Renal pelvis (tissue), 4 donors: ENCODE measurements around the gene NOP10. TPM values are rescaled to one million over a fixed set of nuclear protein-coding genes. Genes with fewer than 3 reads are reported as not detected.

Experiments
- DNase-seq: peaks from one replicate; pipeline ENCODE4 v3.0.0-alpha.2; 2013
- polyA plus RNA-seq, 3 donors: library from polyadenylated mRNA; unstranded; fragments of 120-200 nt; gene quantifications; one replicate each; pipeline ENCODE4 v1.2.1, GENCODE V29; 2013; ENCODE audit not compliant: insufficient read length in 3 of 3

The NOP10 gene
- polyA plus RNA-seq, 3 donors, result 127 to 166 (median 138) TPM

DNA sequence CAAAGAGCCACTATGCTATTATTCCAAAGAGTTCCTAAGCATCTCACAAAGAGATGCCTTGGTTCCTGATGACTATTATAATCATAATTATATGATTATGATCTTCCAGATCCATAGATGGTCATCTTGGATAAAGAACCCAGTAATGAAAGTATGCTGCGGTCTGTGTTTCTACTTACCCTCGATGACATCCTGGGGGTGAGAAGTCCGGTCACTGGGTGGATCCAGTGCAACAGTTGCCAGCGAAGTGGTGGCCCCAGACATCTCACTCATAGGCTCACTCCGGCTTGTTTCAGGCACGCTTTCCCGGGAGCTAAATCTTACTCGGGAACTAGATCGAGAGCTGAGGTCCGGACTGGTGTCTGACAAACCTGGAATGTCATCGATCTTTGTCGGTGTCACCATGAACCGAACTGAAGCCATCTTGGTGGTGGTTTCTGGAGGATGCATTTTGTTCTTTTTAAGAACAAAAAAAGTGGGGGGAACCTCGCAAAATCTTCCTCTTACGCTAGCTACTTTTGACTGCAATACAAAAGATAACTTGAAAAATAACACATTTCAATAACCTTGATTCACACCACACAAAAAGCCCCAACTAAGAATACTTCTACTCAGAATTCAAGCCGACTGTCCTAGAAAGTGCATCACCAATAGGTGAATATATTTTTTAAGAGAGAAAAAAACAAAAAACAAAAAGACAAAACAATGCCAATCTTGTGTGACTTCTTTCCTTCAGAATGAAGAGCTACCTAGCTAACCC lies 6.5 kb downstream of the NOP10 start:
- no peak for DNase-seq

DNA sequence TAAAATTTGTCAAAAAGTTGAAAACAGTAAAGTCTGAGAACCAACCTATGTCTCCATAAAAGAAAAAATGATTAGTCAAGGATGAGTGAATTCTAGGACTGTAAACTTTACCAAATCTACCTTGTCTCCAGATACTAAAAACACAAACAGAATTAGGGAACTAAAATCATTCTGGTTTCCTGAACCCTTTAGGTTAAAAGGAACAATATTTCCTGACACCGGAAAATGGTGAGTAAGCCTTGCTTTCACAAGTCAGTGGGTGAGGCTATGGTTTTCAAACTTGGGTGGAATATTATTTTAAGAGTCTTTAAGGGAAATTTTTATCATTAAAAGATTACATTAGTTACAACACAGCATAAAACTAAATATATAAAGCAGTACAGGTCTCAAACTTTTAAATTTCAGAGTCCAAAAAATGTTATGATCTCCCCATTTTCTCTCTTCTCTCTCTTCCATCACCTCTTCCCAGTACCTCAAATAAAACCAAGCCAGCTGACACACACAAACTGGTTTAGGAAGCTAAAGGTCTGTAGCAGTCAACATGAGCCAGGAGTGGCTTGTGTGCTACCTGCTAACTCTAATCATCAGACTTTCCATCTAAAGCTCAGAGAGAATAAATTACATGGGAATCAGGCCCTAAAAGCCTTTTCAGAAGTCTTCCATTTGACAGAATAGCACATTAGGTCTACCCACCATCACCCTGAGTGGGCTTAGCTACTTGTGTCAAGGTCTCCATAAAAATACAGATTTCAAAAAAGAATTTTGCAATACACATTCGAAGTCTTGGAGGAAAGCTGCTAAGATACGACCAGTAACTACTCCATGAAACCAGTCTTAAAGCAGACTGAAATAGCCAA lies 7.5 kb downstream of the NOP10 start:
- DNase-seq, result no peak

DNA sequence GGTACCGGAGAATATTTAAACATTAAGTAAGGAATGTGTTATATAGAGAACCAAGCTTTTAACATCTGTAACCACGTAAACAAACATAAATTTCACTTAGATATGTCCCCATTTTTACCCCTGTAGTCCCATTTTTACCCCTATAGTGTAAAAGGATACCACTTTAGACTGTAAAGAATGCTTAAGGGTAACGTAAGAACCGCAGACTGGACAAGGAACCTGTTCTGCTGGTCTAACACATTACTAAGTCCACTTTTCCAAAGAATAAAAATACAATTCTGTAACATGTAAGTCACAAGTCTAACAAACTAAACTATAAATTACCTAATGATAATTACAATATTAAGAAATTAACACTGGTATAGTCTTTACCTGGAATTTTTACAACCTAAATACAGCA lies 8.3 kb downstream of the NOP10 start:
- DNase-seq, result no peak

DNA sequence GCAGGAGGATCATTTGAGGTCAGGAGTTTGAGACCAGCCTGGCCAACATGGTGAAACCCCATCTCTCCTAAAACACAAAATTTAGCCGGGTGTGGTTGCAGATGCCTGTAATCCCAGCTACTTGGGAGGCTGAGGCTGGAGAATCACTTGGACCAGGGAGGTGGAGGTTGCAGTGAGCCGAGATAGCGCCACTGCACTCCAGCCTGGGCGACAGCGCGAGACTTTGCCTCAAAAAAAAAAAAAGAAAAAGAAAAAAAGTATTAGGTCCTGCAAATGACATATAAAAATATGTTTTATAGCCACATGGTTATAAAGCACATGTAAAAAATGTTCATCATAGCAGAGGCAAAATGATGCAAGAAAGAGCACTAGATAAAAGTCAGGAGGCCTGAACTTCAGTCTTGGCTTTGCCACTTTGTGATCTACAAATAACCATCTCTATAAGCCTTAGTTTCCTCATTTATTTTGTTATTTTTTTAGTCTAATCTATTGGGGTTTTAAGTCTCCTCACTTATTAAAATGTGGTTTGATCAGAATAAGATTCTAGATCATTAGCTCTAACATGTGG lies 10.3 kb downstream of the NOP10 start:
- DNase-seq, result no peak

DNA sequence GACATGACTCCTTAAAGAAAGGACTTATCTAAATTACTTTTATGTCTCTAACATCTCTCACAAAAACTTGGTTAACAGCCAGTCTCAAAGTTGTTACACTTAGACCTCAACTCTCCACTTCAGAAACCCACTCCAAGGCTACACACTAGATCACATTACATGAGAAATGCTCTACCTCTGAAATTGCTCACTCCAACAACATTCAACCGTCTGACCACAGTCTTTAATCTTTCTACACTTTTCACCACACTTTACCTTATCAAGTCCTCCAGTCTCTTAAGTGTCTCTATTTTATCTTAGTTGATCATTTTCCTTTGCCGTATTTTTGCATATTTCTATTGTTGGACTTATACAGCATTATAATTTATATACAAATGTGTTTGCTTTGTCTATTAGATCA lies 11.1 kb downstream of the NOP10 start:
- DNase-seq, result no peak

DNA sequence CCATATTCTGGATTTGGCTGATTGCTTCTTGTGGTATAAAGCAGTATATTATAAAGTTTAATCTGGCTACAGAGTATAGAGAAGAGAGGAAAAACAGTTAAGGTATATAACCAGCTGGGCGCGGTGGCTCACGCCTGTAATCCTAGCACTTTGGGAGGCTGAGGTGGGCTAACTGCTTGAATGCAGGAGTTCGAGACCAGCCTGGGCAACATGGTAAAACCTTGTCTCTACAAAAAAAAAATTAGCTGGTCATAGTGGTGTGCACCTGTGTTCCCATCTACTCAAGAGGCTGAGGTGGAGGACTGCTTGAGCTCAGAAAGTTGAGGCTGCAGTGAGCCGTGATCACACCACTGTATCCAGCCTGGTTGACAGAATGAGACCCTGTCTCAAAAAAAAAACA lies 12.7 kb downstream of the NOP10 start:
- no peak for DNase-seq

DNA sequence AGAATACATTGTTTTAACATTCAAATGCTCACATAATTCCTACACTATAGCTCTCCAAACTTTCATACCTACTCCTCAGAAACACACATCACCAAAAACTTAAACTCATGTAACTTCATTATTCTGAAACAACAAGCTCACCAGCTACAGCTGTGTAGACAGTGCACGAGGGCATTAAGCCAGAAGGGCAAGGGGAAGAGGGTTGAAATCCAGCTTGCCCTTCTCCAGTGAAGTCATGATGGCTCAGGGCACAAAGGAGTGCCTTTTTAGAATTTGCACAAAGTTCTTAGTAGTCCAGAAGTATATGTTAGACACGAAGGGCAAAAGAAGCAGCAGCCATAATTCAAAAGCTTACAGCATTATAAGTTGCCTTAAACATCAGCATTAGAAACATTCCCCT lies 13.9 kb downstream of the NOP10 start:
- no peak for DNase-seq

DNA sequence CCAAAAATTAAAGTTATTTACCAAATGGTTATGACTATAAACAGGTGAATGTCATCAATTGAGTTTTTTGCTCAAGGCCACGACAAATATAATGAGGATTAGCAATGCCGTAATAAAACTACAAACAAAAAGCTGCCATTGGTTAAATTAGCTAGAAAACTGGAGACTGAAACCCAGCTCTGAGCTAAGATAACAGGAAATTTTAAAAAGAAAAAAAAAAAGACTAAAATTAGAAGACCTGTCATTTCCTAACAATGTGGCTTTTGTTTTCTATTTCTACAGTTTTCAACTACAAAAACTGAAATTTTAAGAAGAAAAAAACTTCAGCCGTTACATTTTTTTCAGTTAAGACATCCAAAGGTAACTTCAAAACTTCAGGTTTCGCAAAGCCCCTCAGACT lies 15.0 kb downstream of the NOP10 start:
- no peak for DNase-seq

DNA sequence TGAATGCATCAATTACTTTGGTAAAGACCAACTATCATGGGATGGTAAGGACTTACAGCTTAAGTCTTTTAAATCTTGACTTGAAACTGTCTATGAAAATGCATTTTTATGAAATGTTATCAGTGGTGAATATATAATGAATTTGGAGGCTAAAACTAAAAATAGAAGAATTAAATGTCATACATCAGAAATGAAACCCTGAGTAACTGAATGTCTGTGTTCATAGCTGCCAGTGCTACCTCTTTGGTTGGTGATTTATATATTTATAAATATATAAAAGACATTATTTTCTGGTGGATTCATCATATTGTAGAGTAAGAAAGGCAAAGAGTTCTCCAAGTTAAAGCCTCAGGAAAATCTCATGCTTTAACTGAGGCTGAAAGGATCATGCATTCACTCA lies 17.6 kb downstream of the NOP10 start:
- no peak for DNase-seq

DNA sequence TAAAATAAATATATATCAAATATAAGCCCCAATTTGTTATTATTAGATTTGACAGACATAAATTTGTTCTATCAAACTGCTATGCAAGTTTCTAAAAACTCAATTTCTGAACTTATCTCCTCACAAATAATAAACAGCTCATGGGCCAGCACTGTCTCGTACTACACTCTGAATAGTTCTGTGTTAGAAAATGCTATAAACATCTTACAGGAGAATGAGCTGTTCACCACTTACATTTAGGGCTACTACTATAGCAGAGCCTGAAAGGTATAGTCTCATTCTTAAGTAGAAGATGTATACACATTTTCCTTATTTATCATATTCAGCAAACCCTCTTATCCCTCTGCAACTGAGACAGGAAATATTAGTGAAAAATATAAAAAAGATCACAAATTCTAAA lies 18.0 kb downstream of the NOP10 start:
- DNase-seq, result no peak

DNA sequence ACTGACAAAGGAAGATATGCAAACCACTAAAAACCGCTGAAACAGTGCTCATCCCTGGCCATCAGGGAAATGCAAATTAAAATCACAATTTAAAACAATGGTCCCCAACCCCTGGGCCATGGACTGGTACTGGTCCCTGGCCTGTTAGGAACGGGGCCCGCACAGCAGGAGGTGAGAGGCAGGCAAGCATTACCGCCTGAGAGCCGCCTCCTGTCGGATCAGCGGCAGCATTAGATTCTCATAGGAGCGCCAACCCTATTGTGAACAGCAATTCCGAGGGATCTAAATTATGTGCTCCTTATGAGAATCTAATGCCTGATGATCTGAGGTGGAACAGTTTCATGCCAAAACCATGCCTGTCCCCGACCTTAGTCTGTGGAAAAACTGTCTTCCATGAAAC lies 19.7 kb downstream of the NOP10 start:
- DNase-seq, result no peak

DNA sequence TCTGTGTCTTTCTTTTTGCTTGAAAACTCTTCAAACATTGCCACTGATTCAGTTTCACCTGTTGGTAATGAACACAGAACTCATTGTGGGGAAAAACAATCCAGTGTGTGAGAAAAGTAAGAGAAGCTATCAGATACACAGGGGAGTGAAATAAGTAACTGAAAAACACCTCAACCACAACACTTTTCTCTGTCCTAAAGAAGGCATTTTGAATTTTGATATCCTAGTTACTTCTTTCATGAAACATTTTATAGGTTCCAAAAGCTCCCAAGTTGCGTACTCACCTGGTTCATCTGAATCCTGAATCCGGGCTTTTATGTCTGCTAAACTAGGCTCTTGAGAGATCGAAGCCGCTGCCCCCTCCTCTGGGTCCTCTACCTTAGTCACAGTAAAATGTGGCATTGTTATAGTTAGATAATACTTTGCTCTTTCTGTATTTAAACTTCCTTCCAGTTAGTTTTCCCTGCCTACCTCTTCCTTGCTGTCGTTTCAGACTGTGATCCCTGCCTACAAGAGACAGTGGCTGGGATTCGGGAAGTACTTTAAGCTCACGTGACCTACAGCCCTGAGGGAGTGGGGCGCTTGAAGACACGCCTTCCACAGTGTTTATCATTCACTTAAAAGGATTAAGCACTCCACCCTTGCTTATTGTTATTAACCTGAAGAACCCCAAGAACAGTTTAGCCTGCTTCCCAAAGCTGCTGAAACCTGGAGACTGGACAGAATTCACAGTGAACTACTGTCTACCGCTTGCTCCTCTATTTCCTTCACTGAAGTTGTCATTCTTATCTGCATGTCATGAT lies 24.5 kb downstream of the NOP10 start:
- DNase-seq, result peak; percentile 52

DNA sequence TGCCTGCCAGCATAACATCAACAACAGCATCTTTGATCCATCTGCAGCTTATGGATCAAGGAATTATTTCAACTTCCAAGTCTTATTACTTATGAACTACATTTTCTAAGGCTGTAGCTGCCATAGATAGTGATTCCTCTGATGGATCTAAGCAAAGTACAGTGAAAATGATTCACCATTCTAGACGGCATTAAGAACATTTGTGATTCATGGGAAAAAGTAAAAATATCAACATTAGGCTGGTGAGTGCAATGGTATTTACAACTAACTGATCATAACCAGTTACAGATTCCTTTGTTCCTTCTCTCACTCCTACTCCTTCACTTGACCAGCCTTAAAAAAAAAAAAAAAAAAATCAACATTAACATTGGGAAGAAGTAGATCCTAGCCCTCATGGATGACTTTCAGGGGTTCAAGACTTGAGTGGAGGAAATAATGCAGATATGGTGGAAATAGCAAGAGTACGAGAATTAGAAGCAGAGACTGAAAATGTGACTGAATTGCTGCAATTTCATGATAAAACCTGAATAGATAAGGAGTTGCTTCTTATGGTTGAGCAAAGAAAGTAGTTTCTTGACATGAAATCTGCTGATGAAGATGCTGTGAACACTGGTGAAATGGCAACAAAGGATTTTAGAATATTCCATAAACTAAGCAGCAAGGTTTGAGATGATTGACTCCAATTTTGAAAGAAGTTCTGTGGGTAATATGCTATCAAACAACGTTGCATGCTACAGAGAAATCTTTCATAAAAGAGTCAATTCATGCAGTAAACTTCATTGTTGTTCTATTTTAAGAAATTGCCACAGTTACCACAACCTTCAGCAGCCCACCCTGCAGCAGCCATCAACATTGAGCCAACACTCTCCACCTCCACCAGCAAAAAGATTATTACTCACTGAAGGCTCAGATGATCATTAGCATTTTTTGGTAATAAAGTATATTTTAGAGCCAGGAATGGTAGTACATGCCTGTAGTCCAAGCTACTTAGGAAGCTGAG lies 28.1 kb downstream of the NOP10 start:
- no peak for DNase-seq

DNA sequence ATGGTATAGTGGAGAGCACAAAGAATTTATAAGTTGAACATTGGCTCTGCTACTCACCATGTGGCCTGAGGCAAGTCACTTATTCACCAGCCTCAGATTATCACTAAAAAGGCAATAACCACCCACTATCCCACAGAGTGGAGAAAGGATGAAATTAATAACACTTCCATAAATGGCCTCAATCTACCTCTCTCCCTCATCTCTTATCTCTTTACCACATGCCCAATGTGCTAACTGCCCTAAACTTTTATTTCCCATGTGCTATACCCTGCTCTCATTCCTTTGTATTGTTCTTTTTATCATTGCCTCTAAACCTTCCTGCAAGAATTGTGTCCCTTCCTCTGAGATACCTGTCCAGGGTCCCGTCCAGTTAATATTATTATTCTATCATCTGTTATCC lies 31.4 kb downstream of the NOP10 start:
- no peak for DNase-seq

DNA sequence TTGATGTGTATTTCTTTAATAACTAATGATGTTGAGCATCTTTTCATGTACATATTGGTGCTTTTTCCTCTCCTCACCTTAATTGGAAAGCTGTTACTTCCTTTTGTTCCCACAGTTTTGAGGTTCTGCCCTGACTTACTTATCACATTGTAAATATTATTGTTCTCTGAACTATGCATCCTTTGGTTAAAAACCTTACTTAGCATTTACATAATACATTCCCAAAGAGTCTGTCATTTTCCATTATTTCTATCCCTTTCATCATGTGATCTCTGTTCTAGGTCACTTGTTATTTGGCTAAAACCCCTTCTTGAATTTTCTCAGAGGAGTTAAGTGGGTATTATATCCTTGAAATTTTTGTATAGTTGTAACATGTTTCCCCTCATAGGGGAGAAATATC lies 38.3 kb downstream of the NOP10 start:
- no peak for DNase-seq

DNA sequence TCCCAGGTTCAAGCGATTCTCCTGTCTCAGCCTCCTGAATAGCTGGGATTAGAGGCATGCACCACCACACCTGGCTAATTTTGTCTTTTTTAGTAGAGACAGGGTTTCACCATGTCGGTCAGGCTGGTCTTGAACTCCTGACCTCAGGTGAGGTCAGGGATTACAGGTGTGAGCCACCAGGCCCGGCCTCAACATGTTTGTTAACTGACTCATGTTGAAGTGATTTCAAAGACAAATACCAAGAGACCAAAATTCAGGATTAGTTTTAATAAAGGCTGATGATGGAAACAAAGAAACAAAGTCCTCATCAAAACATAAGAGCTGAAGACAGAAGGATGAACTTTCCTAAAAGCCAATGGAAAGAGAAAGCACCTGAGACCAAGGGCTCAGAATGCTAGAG lies 41.9 kb downstream of the NOP10 start:
- DNase-seq, result no peak

DNA sequence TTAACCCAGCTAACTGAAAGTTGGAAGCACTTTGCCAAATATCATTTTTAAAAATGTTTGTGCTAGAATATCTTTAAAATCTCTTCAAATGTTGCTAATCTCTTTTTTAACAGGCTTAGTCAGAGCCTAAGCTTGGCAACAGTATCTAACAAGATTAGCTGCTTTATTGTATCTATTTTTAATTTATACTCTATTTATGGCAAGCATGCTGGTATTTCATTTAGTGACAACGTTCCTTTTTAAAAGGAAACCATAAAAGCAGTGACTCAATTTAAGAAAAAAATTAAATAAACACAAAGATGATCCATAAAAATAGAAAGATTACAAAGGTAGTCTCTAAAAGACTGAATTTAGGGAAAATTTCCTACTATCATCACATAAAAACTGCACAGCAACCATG lies 45.9 kb downstream of the NOP10 start:
- no peak for DNase-seq

DNA sequence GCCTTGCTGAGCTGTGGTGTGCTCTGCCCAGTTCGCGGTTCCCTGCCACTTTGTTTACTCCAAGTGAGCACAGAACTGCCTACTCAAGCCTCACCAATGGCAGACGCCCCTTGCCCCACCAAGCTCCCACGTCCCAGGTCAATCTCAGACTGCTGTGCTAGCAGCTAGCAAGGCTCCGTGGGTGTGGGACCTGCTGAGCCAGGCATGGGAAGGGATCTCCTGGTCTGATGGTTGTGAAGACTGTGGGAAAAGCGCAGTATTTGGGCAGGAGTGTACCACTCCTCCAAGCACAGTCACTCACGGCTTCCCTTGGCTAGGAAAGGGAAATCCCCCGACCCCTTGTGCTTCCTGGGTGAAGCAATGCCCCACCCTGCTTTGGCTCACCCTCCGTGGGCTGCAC lies 50.3 kb downstream of the NOP10 start:
- no peak for DNase-seq
